GM21576 (cell line): ENCODE results near the gene ZNF644.

Experiments
- ATAC-seq: cut with Tn5 transposase; IDR thresholded peaks from one replicate; pipeline ENCODE4 v1.9.1; 2021; ENCODE audit warnings: mild to moderate bottlenecking, moderate library complexity; ENCODE audit not compliant: unreplicated experiment

Gene ZNF644

GRCh38 chr1:91022518-91022929 is 689 bp upstream of the ZNF644 start:
- ATAC-seq, result peak; percentile 2

- ATAC-seq, result peak; percentile 29
Measured at GRCh38 chr1:91020967-91021685, 709 bp downstream of the ZNF644 start.

GRCh38 chr1:91020486-91020885 is 1.3 kb downstream of the ZNF644 start:
- no peak for ATAC-seq

GRCh38 chr1:91018006-91018405 is 3.8 kb downstream of the ZNF644 start:
- no peak for ATAC-seq

GRCh38 chr1:91015794-91016550 is 5.9 kb downstream of the ZNF644 start:
- no peak for ATAC-seq

- no peak for ATAC-seq
Measured at GRCh38 chr1:91015358-91015780, 6.5 kb downstream of the ZNF644 start.

- no peak for ATAC-seq
Measured at GRCh38 chr1:91014475-91014874, 7.4 kb downstream of the ZNF644 start.

- ATAC-seq, result no peak
Measured at GRCh38 chr1:91013302-91013701, 8.5 kb downstream of the ZNF644 start.

- ATAC-seq, result no peak
Measured at GRCh38 chr1:91012196-91012595, 9.6 kb downstream of the ZNF644 start.

GRCh38 chr1:91011726-91012125 is 10.1 kb downstream of the ZNF644 start:
- ATAC-seq, result no peak

GRCh38 chr1:91007827-91008226 is 14.0 kb downstream of the ZNF644 start:
- no peak for ATAC-seq

GRCh38 chr1:91007092-91007491 is 14.7 kb downstream of the ZNF644 start:
- ATAC-seq, result no peak

- no peak for ATAC-seq
Measured at GRCh38 chr1:91006113-91006908, 15.5 kb downstream of the ZNF644 start.

GRCh38 chr1:91005285-91005684 is 16.6 kb downstream of the ZNF644 start:
- ATAC-seq, result no peak

GRCh38 chr1:91004145-91004544 is 17.7 kb downstream of the ZNF644 start:
- no peak for ATAC-seq

- no peak for ATAC-seq
Measured at GRCh38 chr1:90996742-90997413, 25.0 kb downstream of the ZNF644 start.

- ATAC-seq, result no peak
Measured at GRCh38 chr1:90995311-90995894, 26.4 kb downstream of the ZNF644 start.

GRCh38 chr1:90994461-90994860 is 27.4 kb downstream of the ZNF644 start:
- ATAC-seq, result no peak

GRCh38 chr1:90993245-90993644 is 28.6 kb downstream of the ZNF644 start:
- no peak for ATAC-seq

- ATAC-seq, result no peak
Measured at GRCh38 chr1:90990779-90991178, 31.1 kb downstream of the ZNF644 start.

- no peak for ATAC-seq
Measured at GRCh38 chr1:90989990-90990389, 31.8 kb downstream of the ZNF644 start.
